Psoas muscle (tissue), 8 donors: ENCODE measurements around the gene SUMO4. TPM values are rescaled to one million over a fixed set of nuclear protein-coding genes. Genes with fewer than 3 reads are reported as not detected.

Experiments
- ATAC-seq, 4 donors: fragments of 200-7000 bp; cut with Tn5 transposase; one replicate each; pipeline ENCODE4 v1.9.1; 2020; ENCODE audit warnings: moderate library complexity in 3 of 4, mild to moderate bottlenecking in 2 of 4
- DNase-seq, 2 donors: peaks; one replicate each; pipeline ENCODE4 v3.0.0-alpha.2; 2020
- H3K27ac ChIP-seq: fragments of 200-600 bp; one replicate; pipeline ENCODE4 v1.8.0; 2022
- H3K27me3 ChIP-seq, 3 donors: fragments of 200-600 bp in 1 of 3; one replicate each; pipeline versions ENCODE4 v1.6.1 to v1.8.0; 2013 to 2022; ENCODE audit warnings: low read length in 2 of 3, mild to moderate bottlenecking in 2 of 3, moderate library complexity in 1 of 3; ENCODE audit not compliant: insufficient read depth in 3 of 3
- H3K36me3 ChIP-seq, 2 donors: fragments of 200-600 bp in 1 of 2; one replicate each; pipeline versions ENCODE4 v1.6.1 to v1.8.0; 2013 to 2022; ENCODE audit warnings: low read depth in 1 of 2, mild to moderate bottlenecking in 1 of 2, moderate library complexity in 1 of 2; ENCODE audit not compliant: insufficient read depth in 1 of 2
- H3K4me1 ChIP-seq: fragments of 200-600 bp; one replicate; pipeline ENCODE4 v1.8.0; 2022
- H3K4me3 ChIP-seq: fragments of 200-600 bp; one replicate; pipeline ENCODE4 v1.8.0; 2022; ENCODE audit warnings: mild to moderate bottlenecking
- H3K9me3 ChIP-seq: fragments of 200-600 bp; one replicate; pipeline ENCODE4 v1.8.0; 2022
- CTCF ChIP-seq: fragments of 200-600 bp; IDR thresholded peaks from one replicate; pipeline ENCODE4 v1.8.0; 2022; ENCODE audit warnings: antibody characterized with exemption
- WGBS, 3 donors: extraction: QIAGEN DNeasy Blood & Tissue Kit; methylation state at CpG; one replicate each; pipeline versions ENCODE4 v1.1.6 to v1.1.7; 2013; 5-methylcytosine and 5-hydroxymethylcytosine counted together
- intact Hi-C, 2 donors: fragments of 100-400 bp; cut with DNase I; formaldehyde crosslinking; loops; one replicate each; pipeline versions ENCODE4 v1.11.0 to v1.14.2; 2022
- polyA plus RNA-seq, 3 donors: library from polyadenylated mRNA; stranded (reverse); fragments of 200-250 nt; gene quantifications; one replicate each; pipeline ENCODE4 v1.2.3, GENCODE V29; 2013
- total RNA-seq, 4 donors: library from RNA; stranded (reverse); fragmentation: NEBNext Ultra II Directional in 2 of 4; extraction: Animal tissue kit (Norgen Biotek cat#: 25700) in 2 of 4; gene quantifications; one replicate each; pipeline versions ENCODE4 v1.2.1 to v1.2.4, GENCODE V29; 2021 to 2023
- donor health status: healthy with polysubstance abuse.
- donor health status: DM: no; HTN: no; CAD: no; lungs with moderate emphysema.
- donor health status: Bipolar disorder and iron deficiency.
- donor health status: healthy.
- donor health status: DM: yes; HTN: yes; CAD: no.
- donor health status: DM: no; HTN: no; CAD: no.
- donor health status: DM: no; HTN: no; CAD: no.
- donor health status: DM: yes; HTN: yes; CAD: no.

The SUMO4 gene
- total and polyA plus RNA-seq, 7 donors = 0.16 to 0.42 (median 0.32) TPM; not detected in 2

GRCh38 chr6:149359440-149359839, 40.6 kb upstream of the SUMO4 start:
- Histone ChIP-seq H3K9me3 (no peaks in the 10 kb centered on the region), H3K27ac (no peak overlapping the region), H3K36me3 (no peaks in the 10 kb centered on the region), H3K4me1 (peaks cover 4% of the 10 kb centered on the region), H3K27me3 (no peaks in the 10 kb centered on the region), H3K4me3 (no peak overlapping the region)
- DNase-seq = no peak
- intact Hi-C loops = no loop called here
- no peak for ATAC-seq
- TF ChIP-seq CTCF = no peak

- H3K27me3 ChIP-seq = no peaks in the 10 kb centered on the region
- peaks cover 9% of the 10 kb centered on the region for H3K4me1 ChIP-seq
- no peak overlapping the region for H3K4me3 ChIP-seq
- TF ChIP-seq CTCF = no peak
- ATAC-seq (no peak), DNase-seq (no peak)
- no peaks in the 10 kb centered on the region for H3K36me3 ChIP-seq
- intact Hi-C loops = no loop called here
- no peak overlapping the region for H3K27ac ChIP-seq
- H3K9me3 ChIP-seq = no peaks in the 10 kb centered on the region
- WGBS, 3 donors = 96 to 99% (median 97%) methylated on average over 3 of the region's 3 CpGs
Observed at GRCh38 chr6:149360536-149360935, 39.5 kb upstream of the SUMO4 start.

- H3K4me3 ChIP-seq = no peak overlapping the region
- intact Hi-C loops = no loop called here
- 97 to 98% (median 97%) methylated on average over 5 of the region's 5 CpGs for WGBS, 3 donors
- DNase-seq (no peak), ATAC-seq (peak in 2 of 4 donors; percentile 52 to 57)
- TF ChIP-seq CTCF = no peak
- H3K4me1 ChIP-seq = peaks cover 17% of the 10 kb centered on the region
- H3K9me3 ChIP-seq = no peaks in the 10 kb centered on the region
- H3K27me3 ChIP-seq = no peaks in the 10 kb centered on the region
- no peaks in the 10 kb centered on the region for H3K36me3 ChIP-seq
- no peak overlapping the region for H3K27ac ChIP-seq
Observed at GRCh38 chr6:149362289-149362688, 37.8 kb upstream of the SUMO4 start.

GRCh38 chr6:149363154-149363553, 36.9 kb upstream of the SUMO4 start:
- peaks cover 26% of the 10 kb centered on the region for H3K4me1 ChIP-seq
- no peak overlapping the region for H3K27ac ChIP-seq
- TF ChIP-seq CTCF = no peak
- H3K4me3 ChIP-seq = no peak overlapping the region
- DNase-seq (no peak), ATAC-seq (no peak)
- H3K27me3 ChIP-seq = no peaks in the 10 kb centered on the region
- no peaks in the 10 kb centered on the region for H3K9me3 ChIP-seq
- intact Hi-C loops = no loop called here
- WGBS, 3 donors = 92 to 99% (median 97%) methylated on average over 1 of the region's 1 CpG
- no peaks in the 10 kb centered on the region for H3K36me3 ChIP-seq

- no peaks in the 10 kb centered on the region for H3K27me3 ChIP-seq
- ATAC-seq (no peak), DNase-seq (no peak)
- H3K4me3 ChIP-seq = no peak overlapping the region
- TF ChIP-seq CTCF = no peak
- H3K36me3 ChIP-seq = no peaks in the 10 kb centered on the region
- intact Hi-C loops = no loop called here
- 78 to 91% (median 88%) methylated on average over 2 of the region's 2 CpGs for WGBS, 3 donors
- no peak overlapping the region for H3K27ac ChIP-seq
- H3K9me3 ChIP-seq = no peaks in the 10 kb centered on the region
- H3K4me1 ChIP-seq = peaks cover 26% of the 10 kb centered on the region
Observed at GRCh38 chr6:149364557-149364956, 35.5 kb upstream of the SUMO4 start.
